HG02610 (cell line): ENCODE measurements around the gene FHIT.

ENCODE experiments used
- ATAC-seq: cut with Tn5 transposase; IDR thresholded peaks from one replicate; pipeline ENCODE4 v1.9.1; 2021; ENCODE audit warnings: mild to moderate bottlenecking, moderate library complexity; ENCODE audit not compliant: unreplicated experiment

Gene FHIT

GRCh38 chr3:60434950-60435349, 816.3 kb downstream of the FHIT start:
- ATAC-seq: no peak

- no peak for ATAC-seq
Measured at GRCh38 chr3:60434323-60434722, 816.9 kb downstream of the FHIT start.

GRCh38 chr3:60431599-60431958, 819.7 kb downstream of the FHIT start:
- ATAC-seq: no peak

- ATAC-seq: no peak
Measured at GRCh38 chr3:60430205-60430604, 821.0 kb downstream of the FHIT start.

DNA sequence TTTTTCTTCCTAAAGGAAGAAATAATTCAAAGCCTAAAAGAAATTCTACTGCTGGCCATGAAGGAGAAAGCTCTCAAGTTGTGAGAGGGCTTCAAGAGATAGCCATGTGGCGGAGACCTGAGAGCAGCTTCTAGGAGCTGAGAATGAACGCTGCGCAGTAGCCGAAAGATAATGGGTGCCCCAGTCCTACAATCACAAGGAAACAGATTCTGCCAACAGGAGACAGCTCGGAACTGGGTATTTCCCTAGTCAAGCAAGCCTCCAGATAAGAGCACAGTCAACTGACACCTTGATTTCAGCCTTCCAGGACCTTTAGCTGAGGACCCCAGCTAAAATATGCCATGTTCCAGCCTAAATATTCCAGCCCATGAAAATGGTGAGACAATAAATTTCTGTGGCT, 824.1 kb downstream of the FHIT start:
- ATAC-seq: no peak

GRCh38 chr3:60424942-60425341, 826.3 kb downstream of the FHIT start:
- no peak for ATAC-seq

GRCh38 chr3:60424034-60424433, 827.2 kb downstream of the FHIT start:
- ATAC-seq: no peak

DNA sequence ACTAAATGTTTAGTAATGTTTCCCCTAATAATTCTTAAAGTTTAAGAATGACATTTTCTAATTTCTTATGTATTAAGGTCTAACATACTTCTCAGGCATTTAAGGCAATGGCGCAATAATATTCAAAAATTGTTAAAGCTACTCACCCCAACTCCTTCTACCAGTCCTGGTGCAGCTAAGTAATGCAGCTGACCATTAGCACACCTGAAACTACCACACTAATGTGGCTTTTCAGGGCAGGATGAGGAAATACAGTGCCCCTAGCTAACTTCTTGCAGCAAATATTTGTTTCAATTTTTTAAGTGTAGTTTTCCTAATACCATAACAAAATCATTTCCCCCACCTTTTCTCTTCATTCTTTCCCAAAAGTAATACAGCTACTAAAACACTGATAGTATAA, 827.7 kb downstream of the FHIT start:
- no peak for ATAC-seq

DNA sequence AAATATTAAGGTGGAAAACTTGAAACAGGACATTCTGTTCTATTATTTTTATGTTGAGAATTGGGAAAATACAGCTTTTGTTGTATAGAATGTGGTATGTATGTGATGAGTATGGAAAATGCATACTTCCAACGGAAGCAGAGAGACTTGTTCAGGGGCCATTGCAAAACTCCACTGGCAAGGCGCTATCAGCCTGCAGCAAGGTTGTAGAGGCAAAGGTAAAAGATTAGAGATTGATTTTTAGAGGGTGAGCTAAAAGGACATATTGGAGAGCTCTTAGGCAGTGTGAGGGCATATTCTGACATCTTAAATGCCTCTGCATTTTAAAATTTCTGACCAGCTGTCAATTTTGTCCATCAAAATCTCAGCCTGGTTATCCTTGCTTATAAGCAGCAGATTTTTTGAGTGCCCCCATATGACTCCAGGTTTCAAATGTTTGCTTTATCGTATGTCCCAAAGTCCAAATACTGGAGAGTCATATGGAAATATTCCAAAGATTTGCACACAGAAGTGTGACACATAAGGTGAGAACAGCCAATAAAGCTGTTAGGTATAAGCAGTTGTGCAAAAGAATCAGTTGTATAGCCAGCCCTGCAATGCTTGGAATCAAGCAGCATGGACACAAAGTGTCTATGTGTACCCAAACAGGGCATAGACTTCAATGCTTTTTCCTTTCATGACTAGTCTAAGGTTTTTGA, 829.4 kb downstream of the FHIT start:
- ATAC-seq: no peak

- ATAC-seq: no peak
Measured at GRCh38 chr3:60417576-60417975, 833.7 kb downstream of the FHIT start.

DNA sequence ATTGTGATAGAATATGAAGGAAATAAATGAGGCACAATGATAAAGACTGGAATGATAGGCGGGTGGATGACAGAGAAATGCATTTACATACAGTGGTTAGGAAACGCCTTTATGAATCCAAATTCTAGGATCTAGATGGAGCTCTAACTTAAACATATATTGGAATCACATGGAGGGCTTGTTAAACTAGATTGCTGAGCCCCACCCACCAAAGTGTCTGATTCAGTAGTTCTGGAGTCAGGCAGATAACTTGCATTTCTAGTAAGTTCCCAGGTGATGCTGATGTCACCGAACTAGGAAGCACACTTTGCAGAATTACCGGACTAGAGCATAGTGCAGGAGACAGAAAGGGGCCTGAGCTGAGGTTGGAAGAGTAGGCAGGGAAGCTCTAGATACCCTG, 837.2 kb downstream of the FHIT start:
- no peak for ATAC-seq

DNA sequence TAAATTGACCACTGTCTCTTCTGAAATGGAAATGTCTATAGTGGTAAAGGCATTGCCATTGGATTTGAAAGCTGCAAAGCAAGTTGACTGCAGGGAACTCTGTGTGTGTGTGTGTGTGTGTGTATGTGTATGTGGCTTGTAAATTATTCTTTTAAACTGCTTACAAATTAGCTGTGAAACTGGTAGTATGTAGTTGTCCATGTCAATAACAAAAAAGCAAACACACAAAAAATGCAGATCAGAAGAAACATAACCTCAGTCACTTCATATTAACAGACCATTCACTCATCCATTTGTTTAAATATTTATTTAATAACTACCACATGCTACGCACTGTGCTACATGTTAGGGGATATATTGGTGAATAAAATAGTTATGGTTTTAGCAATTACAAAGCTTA, 837.7 kb downstream of the FHIT start:
- ATAC-seq: no peak

- no peak for ATAC-seq
Measured at GRCh38 chr3:60403866-60404265, 847.4 kb downstream of the FHIT start.

DNA sequence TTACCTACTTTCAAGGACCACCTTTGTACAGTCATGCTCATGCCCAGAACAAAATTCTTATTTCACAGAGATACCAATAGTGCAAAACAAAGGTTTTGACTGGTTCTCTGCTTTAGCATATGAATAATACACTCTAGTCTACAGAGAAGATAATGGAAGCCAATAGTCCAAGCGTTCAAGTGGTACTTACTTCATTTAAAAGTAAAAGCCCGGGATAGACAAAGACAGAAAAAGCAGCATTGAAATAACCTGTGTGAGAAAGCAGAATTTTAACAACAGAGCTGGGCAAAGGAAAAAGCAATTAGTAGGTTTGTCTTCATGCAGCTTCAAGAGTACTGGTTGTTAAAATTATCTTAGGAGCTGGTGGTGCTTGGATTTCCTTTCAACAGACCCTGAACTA, 848.3 kb downstream of the FHIT start:
- no peak for ATAC-seq

GRCh38 chr3:60399861-60400845, 851.1 kb downstream of the FHIT start:
- no peak for ATAC-seq

DNA sequence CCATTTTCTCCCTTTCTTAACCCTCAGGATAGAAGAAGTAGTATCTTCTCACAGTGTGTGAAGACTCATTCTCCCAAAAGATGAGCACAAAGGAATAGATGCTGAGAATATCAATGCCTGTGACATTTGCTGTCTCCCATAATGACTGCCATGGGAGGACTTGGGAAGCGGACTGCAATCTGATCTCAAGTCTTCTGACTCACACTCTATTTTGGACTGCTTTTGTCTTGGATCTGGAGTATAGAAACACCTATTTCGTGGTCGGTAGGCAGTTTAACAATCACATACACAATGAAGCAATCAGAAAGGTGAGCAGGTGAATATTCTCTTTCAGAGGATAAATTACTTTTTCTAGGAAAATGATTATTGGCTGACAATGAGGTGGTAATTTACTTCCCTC, 852.0 kb downstream of the FHIT start:
- ATAC-seq: no peak

DNA sequence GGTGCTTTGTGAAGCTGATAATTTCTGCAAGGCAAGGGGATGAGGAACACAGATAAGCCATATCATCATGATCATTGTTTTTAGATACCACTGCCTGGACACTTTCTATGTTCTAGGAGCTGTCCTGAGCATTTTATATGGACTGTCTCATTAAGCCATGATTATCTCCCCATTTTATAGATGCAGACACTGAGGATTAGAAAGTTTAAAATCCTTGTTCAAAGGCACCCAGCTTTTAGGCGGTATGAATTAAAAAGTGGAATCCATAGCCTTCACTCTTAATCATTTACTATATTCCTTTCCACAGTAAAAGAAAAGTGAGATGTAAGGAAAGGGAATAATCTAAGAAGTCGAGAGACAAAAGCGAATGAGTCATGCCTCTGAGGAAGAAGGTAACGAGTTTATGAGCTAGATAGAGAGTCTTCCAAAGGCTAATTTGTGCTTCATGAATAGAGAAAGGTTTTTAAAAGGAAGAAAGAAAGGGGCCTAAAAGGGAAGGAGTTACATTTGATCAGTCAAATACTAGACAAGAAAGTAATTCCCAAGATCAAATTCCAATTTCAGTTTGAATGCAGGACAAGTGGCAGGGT, 856.0 kb downstream of the FHIT start:
- ATAC-seq: no peak

DNA sequence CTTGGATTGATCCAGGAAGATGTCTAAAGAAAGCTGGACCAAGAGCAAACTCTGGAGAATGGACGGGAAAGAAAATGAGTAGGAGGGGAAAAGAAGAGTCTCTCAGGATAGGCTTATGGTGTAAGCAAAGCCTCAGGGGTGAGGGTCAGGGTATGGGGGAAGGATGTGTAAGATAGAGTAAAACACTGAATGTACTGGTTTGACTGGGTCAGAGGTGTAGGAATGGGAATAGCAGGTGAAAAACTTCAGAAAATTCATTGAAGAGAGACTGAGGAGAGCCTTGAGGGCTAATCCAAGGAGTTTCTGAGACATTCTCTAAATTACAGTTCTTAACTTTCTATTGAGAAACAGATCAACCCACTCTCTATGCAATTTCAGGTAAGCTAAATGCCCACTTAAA, 857.3 kb downstream of the FHIT start:
- ATAC-seq: no peak

GRCh38 chr3:60392501-60392900, 858.8 kb downstream of the FHIT start:
- no peak for ATAC-seq

DNA sequence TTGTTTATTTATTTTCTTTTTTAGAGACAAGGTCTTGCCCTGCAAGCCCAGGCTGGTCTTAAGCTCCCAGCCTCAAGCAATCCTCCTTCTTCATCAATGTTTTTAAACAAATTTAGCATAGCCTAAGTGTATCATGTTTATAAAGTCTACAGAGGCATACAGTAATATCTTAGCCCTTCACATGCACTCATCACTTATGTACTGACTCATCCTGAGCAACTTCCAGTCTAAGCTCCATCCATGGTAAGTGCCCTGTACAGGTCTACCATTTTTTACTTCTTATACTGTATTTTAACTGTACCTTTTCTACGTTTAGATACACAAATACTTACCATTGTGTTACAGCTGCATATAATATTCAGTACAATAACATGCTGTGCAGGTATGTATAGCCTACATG, 860.0 kb downstream of the FHIT start:
- no peak for ATAC-seq

DNA sequence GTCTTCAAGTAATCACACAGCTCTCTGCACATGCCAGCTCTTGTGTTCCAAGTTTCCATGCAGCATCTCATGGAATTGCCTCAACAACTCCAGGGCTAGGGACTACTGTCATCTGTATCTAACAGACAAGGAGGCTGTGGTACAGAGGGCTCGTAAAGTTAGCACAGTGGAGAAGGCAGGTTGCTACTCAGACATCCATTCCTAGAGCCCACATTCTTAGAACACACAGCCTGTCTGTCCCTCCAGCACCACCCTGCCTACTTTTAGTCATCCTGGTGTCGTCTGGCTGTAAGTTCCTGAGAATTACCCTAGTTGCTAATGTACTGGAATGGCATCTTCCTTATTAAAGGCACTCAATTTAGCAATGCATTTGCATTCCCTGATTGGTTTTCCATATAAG, 862.5 kb downstream of the FHIT start:
- ATAC-seq: no peak

- no peak for ATAC-seq
Measured at GRCh38 chr3:60386306-60386705, 864.9 kb downstream of the FHIT start.
